Activated effector memory CD4-positive, alpha-beta T cell treated with anti-CD3 and anti-CD28 coated beads, Interleukin-2, amount 50 U/mL, for 16 hours (primary cell): ENCODE results near the gene HOXA3.

Experiments
- DNase-seq: peaks from one replicate; pipeline ENCODE4 v3.0.0-alpha.2; 2020

HOXA3 gene

GRCh38 chr7:27111751-27112277 lies 40.6 kb downstream of the HOXA3 start:
- no peak for DNase-seq

- no peak for DNase-seq
Measured at GRCh38 chr7:27111042-27111750, 41.2 kb downstream of the HOXA3 start.

GRCh38 chr7:27110186-27111031 lies 42.0 kb downstream of the HOXA3 start:
- peak; percentile 51 for DNase-seq

- DNase-seq = no peak
Measured at GRCh38 chr7:27109466-27110185, 42.8 kb downstream of the HOXA3 start.

GRCh38 chr7:27108390-27109127 lies 43.8 kb downstream of the HOXA3 start:
- no peak for DNase-seq

- no peak for DNase-seq
Measured at GRCh38 chr7:27107391-27108381, 44.7 kb downstream of the HOXA3 start.

- no peak for DNase-seq
Measured at GRCh38 chr7:27106901-27107240, 45.5 kb downstream of the HOXA3 start.

GRCh38 chr7:27106181-27106900 lies 46.0 kb downstream of the HOXA3 start:
- no peak for DNase-seq

GRCh38 chr7:27105301-27106031 lies 46.9 kb downstream of the HOXA3 start:
- no peak for DNase-seq

GRCh38 chr7:27104341-27105058 lies 47.9 kb downstream of the HOXA3 start:
- DNase-seq = no peak

- DNase-seq = no peak
Measured at GRCh38 chr7:27103489-27104226, 48.7 kb downstream of the HOXA3 start.

- no peak for DNase-seq
Measured at GRCh38 chr7:27102581-27103442, 49.6 kb downstream of the HOXA3 start, which contains the start of gene HOXA2. HOXA2 (minus strand) TSS chr7:27102683; CDS start chr7:27102500, 183 bp downstream.

GRCh38 chr7:27101957-27102580 lies 50.3 kb downstream of the HOXA3 start:
- no peak for DNase-seq

GRCh38 chr7:27101171-27101956 lies 51.0 kb downstream of the HOXA3 start:
- DNase-seq = no peak

- no peak for DNase-seq
Measured at GRCh38 chr7:27100694-27101170, 51.7 kb downstream of the HOXA3 start.
